ENCODE data around the gene PTH2. TPM values are rescaled to one million over a fixed set of nuclear protein-coding genes. Genes with fewer than 3 reads are reported as not detected.
A peak's percentile ranks its signal among the peaks of the same experiment; 100 is the strongest.
"Not testable (repeated sequence)": the region's sequence is repeated elsewhere in the genome, so short reads cannot be mapped to it uniquely, and the experiment has no call there.

Gene PTH2
- not detected for total RNA-seq

DNA sequence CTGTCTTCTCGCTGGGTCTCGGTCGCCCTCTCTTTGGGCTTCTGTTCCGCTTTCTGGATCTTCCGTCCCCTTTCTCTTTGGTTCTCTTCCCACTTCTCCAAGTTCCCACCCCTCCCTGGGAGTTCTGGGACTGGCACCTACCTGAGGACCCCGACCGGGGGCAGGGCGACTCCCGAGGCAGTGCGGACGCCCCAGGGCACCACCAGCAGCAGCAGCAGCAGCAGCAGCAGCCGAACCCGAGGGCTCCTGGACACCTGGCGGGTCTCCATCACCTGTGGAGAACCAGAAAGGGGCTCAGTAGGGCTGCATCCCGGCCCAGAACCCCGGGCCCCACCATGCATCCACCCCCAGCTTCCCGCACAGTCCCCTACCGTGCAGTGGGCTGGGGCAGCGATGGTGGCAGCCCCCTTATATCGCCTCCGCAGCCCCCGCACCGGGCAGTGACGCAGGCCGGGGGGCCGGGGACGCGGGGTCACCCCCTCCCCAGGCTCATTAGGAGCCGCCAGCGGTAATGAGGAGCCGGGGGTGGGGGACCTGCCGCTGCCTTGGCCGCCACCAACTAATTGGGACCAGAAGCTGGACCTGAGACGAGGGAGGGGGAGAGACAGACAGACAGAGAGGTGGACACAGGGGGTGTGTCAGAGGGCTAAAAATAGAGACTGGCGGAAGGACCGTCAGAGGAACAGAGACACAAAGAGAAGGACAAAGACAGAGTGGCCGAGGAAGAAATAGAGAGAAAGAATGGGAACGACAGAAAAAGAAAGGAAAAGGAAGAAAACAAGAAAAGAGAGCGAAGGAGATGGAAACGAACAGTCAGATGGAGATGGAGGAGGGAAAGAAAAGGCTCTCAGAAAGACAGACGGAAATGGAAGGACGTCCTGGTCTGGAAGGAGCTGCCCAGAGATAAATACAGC, at the start of gene PTH2:
TSS of gene PTH2 (minus strand) at position 371 of the 914 bp plus-strand sequence. CDS start at position 269, 102 bp downstream.
- no peak for ATAC-seq
- Mint-ChIP-seq H3K27me3 (peaks cover 82 to 96% of the 10 kb centered on the region in 2 donors), H3K9me3 (no peaks in the 10 kb centered on the region), H3K36me3 (peaks cover 9% of the 10 kb centered on the region), H3K4me3 (peak within 1 kb of the TSS; percentile 79), H3K27ac (no peak within 1 kb of the TSS), H3K4me1 (ENCODE audit: low read depth in 2 of 2) (peaks cover 44 to 46% of the 10 kb centered on the region in 2 donors)
- DNase-seq (ENCODE audit: low spot score), result no peak

DNA sequence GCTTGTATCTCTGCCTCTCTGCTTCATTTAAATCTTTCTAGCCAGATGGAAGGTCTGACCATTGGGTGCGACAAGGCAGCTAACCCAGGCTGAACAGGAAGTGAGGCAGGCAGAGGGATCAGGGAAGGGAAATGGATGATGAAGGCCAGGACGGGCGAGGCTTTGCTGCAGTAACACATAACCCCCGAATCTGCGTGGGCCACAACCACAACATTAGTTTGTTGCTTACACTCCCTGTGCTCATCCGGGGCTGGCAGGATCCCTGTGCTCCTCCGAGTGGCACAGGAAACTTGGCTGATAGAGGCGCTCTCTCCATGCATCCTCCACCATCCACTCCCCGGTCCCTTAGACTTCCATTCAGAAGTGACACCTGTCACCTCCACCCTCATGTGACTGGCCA, 49.7 kb upstream of the PTH2 start:
- H3K4me1 Mint-ChIP-seq (ENCODE audit: low read depth in 2 of 2), result peaks cover 43 to 55% of the 10 kb centered on the region in 2 donors
- peak overlapping the region; percentile 89 for H3K4me3 Mint-ChIP-seq

DNA sequence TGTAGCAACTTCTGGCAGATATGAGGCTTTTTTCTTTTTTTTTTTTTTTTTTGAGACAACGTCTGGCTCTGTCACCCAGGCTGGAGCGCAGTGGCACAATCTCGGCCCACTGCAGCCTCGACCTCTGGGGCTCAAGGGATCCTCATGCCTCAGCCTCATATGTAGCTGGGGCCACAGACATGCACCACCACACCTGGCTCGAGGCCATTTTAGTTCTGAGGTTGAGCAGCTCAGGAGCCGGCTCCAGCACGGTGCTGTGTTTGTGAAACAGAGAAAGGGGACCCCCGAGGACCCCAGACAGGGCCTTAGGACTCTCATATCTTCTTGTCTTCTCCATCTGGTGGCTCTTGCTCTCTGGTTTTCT, 47.4 kb upstream of the PTH2 start:
- H3K27ac Mint-ChIP-seq, result peak overlapping the region; percentile 80 to 82
- DNase-seq (ENCODE audit: low spot score) (no peak), ATAC-seq (no peak)
- no peaks in the 10 kb centered on the region for H3K9me3 Mint-ChIP-seq
- peak overlapping the region; percentile 79 for H3K4me3 Mint-ChIP-seq
- no peaks in the 10 kb centered on the region for H3K36me3 Mint-ChIP-seq
- no peaks in the 10 kb centered on the region for H3K27me3 Mint-ChIP-seq
- H3K4me1 Mint-ChIP-seq (ENCODE audit: low read depth in 2 of 2), result peaks cover 34 to 48% of the 10 kb centered on the region in 2 donors

More for the DNA sequence above, 49.7 kb upstream of the PTH2 start:
- no peak for ATAC-seq
- Mint-ChIP-seq H3K27ac (peak overlapping the region; percentile 91 to 99), H3K27me3 (no peaks in the 10 kb centered on the region), H3K9me3 (no peaks in the 10 kb centered on the region), H3K36me3 (no peaks in the 10 kb centered on the region)
- no peak for DNase-seq (ENCODE audit: low spot score)

DNA sequence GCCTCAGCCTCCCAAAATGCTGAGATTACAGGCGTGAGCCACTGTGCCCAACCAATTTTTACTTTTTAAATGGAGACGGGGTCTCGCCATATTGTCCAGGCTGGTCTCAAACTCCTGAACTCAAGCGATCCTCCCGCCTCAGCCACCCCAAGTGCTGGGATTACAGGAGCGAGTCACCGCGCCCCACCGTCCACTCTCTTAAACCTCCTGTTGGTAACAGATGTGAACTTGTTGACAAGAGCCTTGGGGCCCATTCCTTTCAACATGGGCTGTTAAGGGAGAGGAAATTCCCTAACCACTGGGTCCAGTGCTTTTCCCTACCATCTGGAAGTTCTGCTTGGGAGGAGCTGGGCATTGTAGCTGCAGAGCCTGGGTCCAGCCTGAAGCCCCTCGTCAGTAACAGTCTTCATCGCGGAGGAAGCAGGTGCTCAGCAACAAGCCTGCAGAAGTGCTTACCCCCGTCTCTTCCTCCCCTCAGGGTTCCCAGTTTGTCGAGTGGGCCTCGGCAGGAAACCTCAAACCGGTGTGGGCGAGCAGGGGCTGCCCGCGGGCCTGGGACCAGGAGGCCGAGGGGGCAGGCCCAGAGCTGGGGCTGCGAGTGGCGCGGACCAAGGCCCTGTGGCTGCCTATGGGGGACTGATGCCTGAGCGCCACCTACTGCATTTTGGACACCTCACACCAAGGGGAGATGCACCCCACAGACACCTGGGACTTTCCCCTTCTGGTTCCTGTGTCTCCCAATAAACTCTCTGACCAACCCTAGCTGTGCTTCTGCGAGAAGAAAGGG, 46.8 kb upstream of the PTH2 start:
- Mint-ChIP-seq H3K4me1 (ENCODE audit: low read depth in 2 of 2) (peaks cover 28 to 43% of the 10 kb centered on the region in 2 donors), H3K4me3 (peak overlapping the region; percentile 79), H3K36me3 (no peaks in the 10 kb centered on the region), H3K9me3 (no peaks in the 10 kb centered on the region), H3K27me3 (no peaks in the 10 kb centered on the region), H3K27ac (peak overlapping the region; percentile 80 to 82)
- DNase-seq (ENCODE audit: low spot score) (peak; percentile 99), ATAC-seq (peak; percentile 85 to 93)

GRCh38 chr19:49468746-49469447, 45.7 kb upstream of the PTH2 start:
- H3K9me3 Mint-ChIP-seq, result no peaks in the 10 kb centered on the region
- H3K27me3 Mint-ChIP-seq, result no peaks in the 10 kb centered on the region
- H3K4me3 Mint-ChIP-seq, result peak overlapping the region; percentile 78
- no peaks in the 10 kb centered on the region for H3K36me3 Mint-ChIP-seq
- peak; percentile 69 to 83 for ATAC-seq
- peaks cover 24 to 33% of the 10 kb centered on the region in 2 donors for H3K4me1 Mint-ChIP-seq (ENCODE audit: low read depth in 2 of 2)
- peak; percentile 82 for DNase-seq (ENCODE audit: low spot score)
- H3K27ac Mint-ChIP-seq, result peak overlapping the region; percentile 80 to 87

DNA sequence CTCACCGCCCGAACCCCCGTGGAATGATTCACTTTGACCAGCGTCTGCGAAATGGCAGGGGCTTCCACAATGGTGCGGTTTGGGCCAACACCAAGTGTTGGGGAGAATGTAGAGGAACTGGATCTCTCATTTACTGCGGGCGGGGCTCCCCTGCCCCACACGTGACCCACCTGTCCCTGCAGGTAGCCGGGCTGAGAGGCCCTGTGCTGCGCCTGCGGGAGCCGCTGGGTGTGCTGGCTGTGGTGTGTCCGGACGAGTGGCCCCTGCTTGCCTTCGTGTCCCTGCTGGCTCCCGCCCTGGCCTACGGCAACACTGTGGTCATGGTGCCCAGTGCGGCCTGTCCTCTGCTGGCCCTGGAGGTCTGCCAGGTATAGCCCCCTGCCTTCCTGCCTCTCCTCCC, 45.0 kb upstream of the PTH2 start:
- Mint-ChIP-seq H3K9me3 (no peaks in the 10 kb centered on the region), H3K27me3 (no peaks in the 10 kb centered on the region), H3K36me3 (no peaks in the 10 kb centered on the region), H3K27ac (peak overlapping the region in 1 of 2 donors; percentile 80), H3K4me1 (ENCODE audit: low read depth in 2 of 2) (peaks cover 24 to 28% of the 10 kb centered on the region in 2 donors), H3K4me3 (no peak overlapping the region)
- DNase-seq (ENCODE audit: low spot score) (no peak), ATAC-seq (no peak)

DNA sequence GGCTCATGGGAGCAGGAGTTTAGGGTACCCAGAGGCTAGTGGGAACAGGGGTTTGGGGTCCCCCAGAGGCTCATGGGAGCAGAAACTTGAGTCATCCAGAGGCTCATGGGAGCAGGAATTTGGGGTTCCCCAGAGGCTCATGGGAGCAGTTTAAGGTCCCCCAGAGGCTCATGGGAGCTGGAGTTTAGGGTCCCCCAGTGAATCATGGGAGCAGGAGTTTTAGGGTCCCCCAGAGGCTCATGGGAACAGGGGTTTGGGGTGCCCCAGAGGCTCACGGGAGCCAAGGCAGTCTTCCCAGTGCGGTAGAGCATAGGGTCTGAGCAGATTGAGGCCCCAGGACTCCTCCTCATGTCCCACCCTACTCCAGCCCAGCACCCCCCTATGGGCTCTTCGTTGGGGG, 42.1 kb upstream of the PTH2 start:
- ATAC-seq, result no peak
- H3K36me3 Mint-ChIP-seq, result no peaks in the 10 kb centered on the region
- H3K27ac Mint-ChIP-seq, result no peak overlapping the region

GRCh38 chr19:49463960-49464740, 40.9 kb upstream of the PTH2 start:
- Mint-ChIP-seq H3K4me3 (no peak overlapping the region), H3K9me3 (no peaks in the 10 kb centered on the region), H3K36me3 (no peaks in the 10 kb centered on the region), H3K4me1 (ENCODE audit: low read depth in 2 of 2) (peaks cover 8 to 9% of the 10 kb centered on the region in 2 donors), H3K27ac (no peak overlapping the region), H3K27me3 (no peaks in the 10 kb centered on the region)
- DNase-seq (ENCODE audit: low spot score) (no peak), ATAC-seq (no peak)

More for the DNA sequence above, 42.1 kb upstream of the PTH2 start:
- Mint-ChIP-seq H3K9me3 (no peaks in the 10 kb centered on the region), H3K27me3 (no peaks in the 10 kb centered on the region), H3K4me1 (ENCODE audit: low read depth in 2 of 2) (peaks cover 16 to 17% of the 10 kb centered on the region in 2 donors), H3K4me3 (no peak overlapping the region)
- DNase-seq (ENCODE audit: low spot score), result no peak

- Mint-ChIP-seq H3K4me1 (ENCODE audit: low read depth in 2 of 2) (no peaks in the 10 kb centered on the region), H3K27ac (no peak overlapping the region)
- no peak for ATAC-seq
Measured at GRCh38 chr19:49462492-49462891, 39.3 kb upstream of the PTH2 start.

DNA sequence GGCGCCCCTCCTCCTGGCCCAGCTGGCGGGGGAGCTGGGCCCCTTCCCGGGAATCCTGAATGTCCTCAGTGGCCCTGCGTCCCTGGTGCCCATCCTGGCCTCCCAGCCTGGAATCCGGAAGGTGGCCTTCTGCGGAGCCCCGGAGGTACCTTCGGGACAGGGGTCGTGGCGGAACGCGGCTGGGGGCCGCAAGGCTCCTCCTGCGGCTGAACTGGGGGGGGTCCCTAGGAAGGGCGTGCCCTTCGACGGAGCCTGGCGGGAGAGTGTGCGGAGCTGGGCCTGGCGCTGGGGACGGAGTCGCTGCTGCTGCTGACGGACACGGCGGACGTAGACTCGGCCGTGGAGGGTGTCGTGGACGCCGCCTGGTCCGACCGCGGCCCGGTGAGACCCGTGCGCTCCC, 38.4 kb upstream of the PTH2 start:
- no peaks in the 10 kb centered on the region for H3K36me3 Mint-ChIP-seq
- no peak overlapping the region for H3K27ac Mint-ChIP-seq
- no peak for DNase-seq (ENCODE audit: low spot score)
- no peaks in the 10 kb centered on the region for H3K27me3 Mint-ChIP-seq
- peaks cover 4 to 5% of the 10 kb centered on the region in 2 donors for H3K4me1 Mint-ChIP-seq (ENCODE audit: low read depth in 2 of 2)
- ATAC-seq, result no peak
- H3K4me3 Mint-ChIP-seq, result no peak overlapping the region
- no peaks in the 10 kb centered on the region for H3K9me3 Mint-ChIP-seq

More at GRCh38 chr19:49462492-49462891, 39.3 kb upstream of the PTH2 start:
- no peak for DNase-seq (ENCODE audit: low spot score)
- no peak overlapping the region for H3K4me3 Mint-ChIP-seq
- H3K36me3 Mint-ChIP-seq, result no peaks in the 10 kb centered on the region
- H3K9me3 Mint-ChIP-seq, result no peaks in the 10 kb centered on the region
- H3K27me3 Mint-ChIP-seq, result no peaks in the 10 kb centered on the region

DNA sequence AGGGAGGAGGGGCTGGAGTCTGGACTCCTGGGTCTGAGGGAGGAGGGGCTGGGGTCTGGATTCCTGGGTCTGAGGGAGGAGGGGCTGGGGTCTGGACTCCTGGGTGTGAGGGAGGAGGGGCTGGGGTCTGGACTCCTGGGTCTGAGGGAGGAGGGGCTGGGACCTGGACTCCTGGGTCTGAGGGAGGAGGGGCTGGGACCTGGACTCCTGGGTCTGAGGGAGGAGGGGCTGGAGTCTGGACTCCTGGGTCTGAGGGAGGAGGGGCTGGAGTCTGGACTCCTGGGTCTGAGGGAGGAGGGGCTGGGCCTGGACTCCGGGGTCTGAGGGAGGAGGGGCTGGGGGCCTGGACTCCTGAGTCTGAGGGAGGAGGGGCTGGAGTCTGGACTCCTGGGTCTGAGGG, 37.9 kb upstream of the PTH2 start:
- not testable (repeated sequence) for H3K27me3 Mint-ChIP-seq

DNA sequence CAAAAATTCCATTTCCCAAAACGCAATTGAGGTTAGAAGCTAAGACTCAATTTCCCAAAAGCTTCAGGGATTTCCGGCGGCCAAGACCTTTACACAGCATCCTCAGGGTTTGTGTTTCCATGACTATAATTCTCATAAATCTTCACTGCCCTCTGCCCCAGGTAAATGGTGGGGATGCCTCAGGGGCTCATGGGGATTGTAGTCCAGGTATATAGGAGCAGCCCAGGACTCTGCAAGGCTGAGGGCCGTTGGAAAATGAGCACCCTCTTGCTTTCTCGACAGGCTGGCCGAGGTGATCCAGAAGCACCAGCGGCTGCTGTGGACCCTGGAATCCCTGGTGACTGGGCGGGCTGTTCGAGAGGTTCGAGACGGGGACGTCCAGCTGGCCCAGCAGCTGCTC, 36.1 kb upstream of the PTH2 start:
- DNase-seq (ENCODE audit: low spot score) (no peak), ATAC-seq (peak in 1 of 2 donors; percentile 14)
- H3K27ac Mint-ChIP-seq, result no peak overlapping the region
- H3K36me3 Mint-ChIP-seq, result no peaks in the 10 kb centered on the region
- peaks cover 4 to 6% of the 10 kb centered on the region in 2 donors for H3K4me1 Mint-ChIP-seq (ENCODE audit: low read depth in 2 of 2)
- no peaks in the 10 kb centered on the region for H3K9me3 Mint-ChIP-seq
- no peak overlapping the region for H3K4me3 Mint-ChIP-seq
- no peaks in the 10 kb centered on the region for H3K27me3 Mint-ChIP-seq

More for the DNA sequence above, 37.9 kb upstream of the PTH2 start:
- not testable (repeated sequence) for H3K36me3 Mint-ChIP-seq; H3K27ac Mint-ChIP-seq; DNase-seq (ENCODE audit: low spot score); H3K4me3 Mint-ChIP-seq; H3K4me1 Mint-ChIP-seq (ENCODE audit: low read depth in 2 of 2); H3K9me3 Mint-ChIP-seq; ATAC-seq

DNA sequence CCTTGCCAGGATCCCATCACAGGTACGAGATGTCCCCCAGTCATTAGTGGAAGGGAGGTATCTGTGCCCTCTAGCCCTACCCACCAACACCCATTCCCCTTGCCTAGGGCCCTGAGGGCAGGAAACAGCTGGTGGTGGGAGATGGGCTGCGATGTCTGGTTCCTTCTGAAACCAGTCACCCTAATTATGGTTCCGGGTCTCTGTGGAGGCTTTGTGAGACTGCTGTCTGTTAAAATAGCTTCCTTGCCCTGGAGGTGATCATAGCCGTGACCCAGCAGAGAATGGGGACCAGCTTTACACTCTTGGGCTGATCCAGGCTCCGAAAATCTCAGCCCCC, 35.3 kb upstream of the PTH2 start:
- ATAC-seq (no peak), DNase-seq (ENCODE audit: low spot score) (no peak)
- Mint-ChIP-seq H3K9me3 (no peaks in the 10 kb centered on the region), H3K27ac (peak overlapping the region in 1 of 2 donors; percentile 59), H3K27me3 (no peaks in the 10 kb centered on the region), H3K4me3 (no peak overlapping the region), H3K36me3 (no peaks in the 10 kb centered on the region), H3K4me1 (ENCODE audit: low read depth in 2 of 2) (peaks cover 7 to 15% of the 10 kb centered on the region in 2 donors)
